Stimulated activated CD4-positive, alpha-beta T cell treated with anti-CD3 and anti-CD28 coated beads, Interleukin-1b, Interleukin-23, amount 100 ng/mL, for 4 hours (primary cell): ENCODE measurements around the gene GRIN2D.

ENCODE experiments used
- DNase-seq, 2 donors: peaks; one replicate each; pipeline ENCODE4 v3.0.0-alpha.2; 2020; ENCODE audit warnings: low read depth in 2 of 2

GRIN2D gene

GRCh38 chr19:48393559-48394330 is at the start of gene GRIN2D:
Gene GRIN2D, plus strand, starts transcription at chr19:48393668. Its CDS starts 4,725 bp downstream, at chr19:48398393.
- DNase-seq = no peak

GRCh38 chr19:48344892-48345291 is 48.6 kb upstream of the GRIN2D start:
- DNase-seq = no peak

- DNase-seq = no peak
Measured at GRCh38 chr19:48346191-48346590, 47.3 kb upstream of the GRIN2D start.

- no peak for DNase-seq
Measured at GRCh38 chr19:48348045-48348444, 45.4 kb upstream of the GRIN2D start.

GRCh38 chr19:48348737-48349136 is 44.7 kb upstream of the GRIN2D start:
- DNase-seq = no peak

GRCh38 chr19:48350856-48351255 is 42.6 kb upstream of the GRIN2D start:
- no peak for DNase-seq

GRCh38 chr19:48351341-48351752 is 42.1 kb upstream of the GRIN2D start:
- peak; percentile 78 to 81 for DNase-seq

GRCh38 chr19:48353677-48354076 is 39.8 kb upstream of the GRIN2D start:
- no peak for DNase-seq

GRCh38 chr19:48354332-48354992 is 39.0 kb upstream of the GRIN2D start:
- no peak for DNase-seq

- DNase-seq = no peak
Measured at GRCh38 chr19:48355365-48355954, 38.0 kb upstream of the GRIN2D start.

GRCh38 chr19:48359123-48359522 is 34.3 kb upstream of the GRIN2D start:
- no peak for DNase-seq

GRCh38 chr19:48361912-48362311 is 31.6 kb upstream of the GRIN2D start:
- no peak for DNase-seq

- peak; percentile 82 for DNase-seq
Measured at GRCh38 chr19:48362716-48363499, 30.6 kb upstream of the GRIN2D start.

- DNase-seq = peak in 1 of 2 donors; percentile 4
Measured at GRCh38 chr19:48363500-48363809, 30.0 kb upstream of the GRIN2D start.

- peak; percentile 91 to 96 for DNase-seq
Measured at GRCh38 chr19:48363810-48364597, 29.5 kb upstream of the GRIN2D start, which contains the start of the genes SYNGR4 and TMEM143. Gene SYNGR4, plus strand, starts transcription at chr19:48364367. Its CDS starts 1,476 bp downstream, at chr19:48365843. Gene TMEM143, minus strand, starts transcription at chr19:48363940. Its CDS starts 20 bp downstream, at chr19:48363920.

- no peak for DNase-seq
Measured at GRCh38 chr19:48364598-48365348, 28.7 kb upstream of the GRIN2D start.

GRCh38 chr19:48365602-48366001 is 27.9 kb upstream of the GRIN2D start:
- DNase-seq = no peak

GRCh38 chr19:48367855-48368254 is 25.6 kb upstream of the GRIN2D start:
- DNase-seq = no peak

- no peak for DNase-seq
Measured at GRCh38 chr19:48368936-48369335, 24.5 kb upstream of the GRIN2D start.

- no peak for DNase-seq
Measured at GRCh38 chr19:48370955-48371354, 22.5 kb upstream of the GRIN2D start.
